PC-3 (cell line): ENCODE measurements around the gene GTF3C4. TPM values are rescaled to one million over a fixed set of nuclear protein-coding genes. Genes with fewer than 3 reads are reported as not detected.

Experiments used
- ATAC-seq: fragments of 200-7000 bp; cut with Tn5 transposase; 2 replicates; pipeline ENCODE4 v1.9.1; 2020; ENCODE audit warnings: mild to moderate bottlenecking, moderate library complexity
- BruUV-seq: library from RNA; stranded (reverse); fragments of 400-500 nt; replicated peaks from 2 replicates; lab custom pipeline; 2021; lab: Mats Ljungman, UMichigan
- CTCF ChIA-PET: fragments of 300-600 bp; sonication (Branson Sonifier 250); formaldehyde crosslinking; loops from one replicate; lab custom pipeline; 2022; ENCODE audit warnings: antibody characterized with exemption; lab: Charles Lee
- POLR2A ChIA-PET: fragments of 300-600 bp; sonication (Branson Sonifier 250); formaldehyde crosslinking; loops from one replicate; lab custom pipeline; 2022; ENCODE audit warnings: antibody characterized with exemption; ENCODE audit not compliant: unreplicated experiment; lab: Charles Lee
- DNase-seq: peaks from one replicate; pipeline ENCODE4 v3.0.0-alpha.2; 2015
- H2AFZ ChIP-seq: fragments of 300-600 bp; sonication (generic); 2 replicates; pipeline ENCODE4 v1.6.0; 2016; ENCODE audit warnings: antibody characterized with exemption, low read length
- H3F3A ChIP-seq: fragments of 300-600 bp; sonication (generic); one replicate; pipeline ENCODE4 v1.6.0; 2017; ENCODE audit warnings: antibody characterized with exemption, low read length, control low read depth, mild to moderate bottlenecking; ENCODE audit not compliant: unreplicated experiment
- H3K27ac ChIP-seq: fragments of 300-600 bp; sonication (generic); 2 replicates; pipeline ENCODE4 v1.5.1; 2016; ENCODE audit warnings: mild to moderate bottlenecking, low read length
- H3K27me3 ChIP-seq: fragments of 300-600 bp; sonication (generic); 2 replicates; pipeline ENCODE4 v1.6.1; 2016; ENCODE audit warnings: low read length, mixed read lengths
- H3K36me3 ChIP-seq: fragments of 300-600 bp; sonication (generic); 2 replicates; pipeline ENCODE4 v1.6.1; 2016; ENCODE audit warnings: low read depth, mixed run types, low read length, mixed read lengths
- H3K4me1 ChIP-seq: fragments of 300-600 bp; sonication (generic); 2 replicates; pipeline ENCODE4 v1.5.1; 2016; ENCODE audit warnings: low read length; ENCODE audit not compliant: insufficient read depth
- H3K4me2 ChIP-seq: fragments of 300-600 bp; sonication (generic); 2 replicates; pipeline ENCODE4 v1.6.0; 2016; ENCODE audit warnings: low read length
- H3K4me3 ChIP-seq: fragments of 300-600 bp; sonication (generic); 2 replicates; pipeline ENCODE4 v1.5.1; 2016; ENCODE audit warnings: mild to moderate bottlenecking, low read length, mixed read lengths
- H3K79me2 ChIP-seq: fragments of 300-600 bp; sonication (generic); 2 replicates; pipeline ENCODE4 v1.6.1; 2017; ENCODE audit warnings: low read length, mixed read lengths
- H3K9ac ChIP-seq: fragments of 300-600 bp; sonication (generic); 2 replicates; pipeline ENCODE4 v1.6.0; 2016; ENCODE audit warnings: mild to moderate bottlenecking, low read length
- H3K9me2 ChIP-seq: fragments of 300-600 bp; sonication (generic); replicated peaks from 2 replicates; pipeline ENCODE4 v1.6.1; 2016; ENCODE audit warnings: mixed run types, low read length, mixed read lengths
- H3K9me3 ChIP-seq: fragments of 300-600 bp; sonication (generic); 2 replicates; pipeline ENCODE4 v1.6.1; 2016; ENCODE audit warnings: low read length, mixed read lengths
- H4K20me1 ChIP-seq: fragments of 300-600 bp; sonication (generic); 2 replicates; pipeline ENCODE4 v1.6.1; 2016; ENCODE audit warnings: low read length, mixed read lengths
- EZH2 ChIP-seq: fragments of 300-600 bp; sonication (generic); IDR thresholded peaks from one replicate; pipeline ENCODE4 v1.6.1; 2017; ENCODE audit warnings: antibody characterized with exemption, mild to moderate bottlenecking, low read length; ENCODE audit not compliant: unreplicated experiment
- EZH2phosphoT487 ChIP-seq: fragments of 300-600 bp; sonication (generic); IDR thresholded peaks from 2 replicates; pipeline ENCODE4 v1.6.1; 2018; ENCODE audit warnings: mild to moderate bottlenecking, antibody characterized with exemption, low read length, borderline replicate concordance
- intact Hi-C: fragments of 100-400 bp; cut with micrococcal nuclease; formaldehyde crosslinking; loops from 2 replicates; pipeline ENCODE4 v1.9.0; 2023
- total RNA-seq: library from RNA; depleted of rRNA; stranded (reverse); fragments of >200 nt; gene quantifications from 2 replicates; pipeline ENCODE4 v1.2.3, GENCODE V29; 2014
- TF ChIP-seq, protein P1 (sequence below): fragments of 300-600 bp; sonication (generic); conservative IDR thresholded peaks from 2 replicates; pipeline ENCODE4 v1.5.1; 2017; ENCODE audit warnings: antibody characterized with exemption, low read depth, mild to moderate bottlenecking, low read length

Gene GTF3C4
- total RNA-seq, 1 experiment from 2014 or later, result 9.8 TPM

DNA sequence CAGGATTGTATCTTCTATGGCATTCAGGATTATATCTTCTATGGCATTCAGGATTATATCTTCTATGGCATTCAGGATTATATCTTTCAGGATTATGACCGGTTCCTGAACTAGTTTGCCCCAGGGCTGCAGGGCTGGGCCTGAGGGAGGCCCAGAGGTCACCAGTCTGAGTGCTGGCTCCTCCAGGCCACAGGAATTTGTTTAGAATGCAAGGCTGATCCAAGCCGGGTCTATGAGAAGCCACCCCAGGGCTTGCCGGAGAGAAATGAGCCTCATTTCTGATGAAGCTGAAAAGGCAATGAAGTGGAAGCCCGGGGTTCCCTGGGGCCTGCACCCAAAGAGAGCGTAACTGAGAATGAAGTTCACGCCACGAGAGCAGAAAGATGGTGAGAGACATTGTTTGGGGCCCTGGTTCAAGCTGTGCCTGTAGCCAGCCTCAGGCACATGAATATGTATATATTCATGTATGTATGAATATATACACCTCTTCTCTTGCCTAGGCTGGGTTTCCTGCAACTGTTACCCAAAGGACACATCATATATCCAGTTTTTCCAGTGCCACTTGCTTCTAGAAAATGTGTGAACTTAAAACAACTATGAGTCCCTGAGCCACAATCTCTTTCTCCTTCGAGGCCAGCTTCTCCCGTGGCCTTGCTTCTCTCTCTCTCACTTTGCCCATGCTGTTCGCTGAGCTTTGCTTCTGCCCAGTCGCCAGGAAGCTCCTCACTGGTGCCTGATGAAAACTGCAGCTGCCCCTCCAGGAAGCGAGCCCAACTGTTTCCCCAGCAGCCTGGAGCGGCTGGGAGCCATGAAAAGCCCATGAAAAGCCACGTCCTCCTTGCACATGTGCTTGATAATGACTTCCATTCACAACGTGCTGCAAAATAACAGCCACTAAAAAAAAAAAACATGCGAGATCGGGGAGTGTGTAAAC lies 62.3 kb downstream of the GTF3C4 start:
- ChIA-PET CTCF (interaction anchor here (0.7 kb wide), 1 partner anchor 52 kb away, joined by 4 read pairs; no protein-coding TSS in a partner anchor), POLR2A (no interaction called here)
- Histone ChIP-seq H3K4me3 (no peak overlapping the region), H3K79me2 (no peaks in the 10 kb centered on the region), H3K27me3 (no peaks in the 10 kb centered on the region), H3K9me2 (no peaks in the 10 kb centered on the region), H3K27ac (no peak overlapping the region), H2AFZ (no peak overlapping the region), H3K4me2 (no peak overlapping the region), H3K4me1 (no peaks in the 10 kb centered on the region), H4K20me1 (no peaks in the 10 kb centered on the region), H3K9me3 (no peaks in the 10 kb centered on the region), H3F3A (no peaks in the 10 kb centered on the region), H3K9ac (no peak overlapping the region), H3K36me3 (no peaks in the 10 kb centered on the region)
- TF ChIP-seq EZH2phosphoT487 (no peak), EZH2 (no peak)
- TF ChIP-seq, protein P1, sequence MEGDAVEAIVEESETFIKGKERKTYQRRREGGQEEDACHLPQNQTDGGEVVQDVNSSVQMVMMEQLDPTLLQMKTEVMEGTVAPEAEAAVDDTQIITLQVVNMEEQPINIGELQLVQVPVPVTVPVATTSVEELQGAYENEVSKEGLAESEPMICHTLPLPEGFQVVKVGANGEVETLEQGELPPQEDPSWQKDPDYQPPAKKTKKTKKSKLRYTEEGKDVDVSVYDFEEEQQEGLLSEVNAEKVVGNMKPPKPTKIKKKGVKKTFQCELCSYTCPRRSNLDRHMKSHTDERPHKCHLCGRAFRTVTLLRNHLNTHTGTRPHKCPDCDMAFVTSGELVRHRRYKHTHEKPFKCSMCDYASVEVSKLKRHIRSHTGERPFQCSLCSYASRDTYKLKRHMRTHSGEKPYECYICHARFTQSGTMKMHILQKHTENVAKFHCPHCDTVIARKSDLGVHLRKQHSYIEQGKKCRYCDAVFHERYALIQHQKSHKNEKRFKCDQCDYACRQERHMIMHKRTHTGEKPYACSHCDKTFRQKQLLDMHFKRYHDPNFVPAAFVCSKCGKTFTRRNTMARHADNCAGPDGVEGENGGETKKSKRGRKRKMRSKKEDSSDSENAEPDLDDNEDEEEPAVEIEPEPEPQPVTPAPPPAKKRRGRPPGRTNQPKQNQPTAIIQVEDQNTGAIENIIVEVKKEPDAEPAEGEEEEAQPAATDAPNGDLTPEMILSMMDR, result no peak
- intact Hi-C loops, result no loop called here
- DNase-seq (no peak), ATAC-seq (no peak)
- BruUV-seq, result no TSS peak

DNA sequence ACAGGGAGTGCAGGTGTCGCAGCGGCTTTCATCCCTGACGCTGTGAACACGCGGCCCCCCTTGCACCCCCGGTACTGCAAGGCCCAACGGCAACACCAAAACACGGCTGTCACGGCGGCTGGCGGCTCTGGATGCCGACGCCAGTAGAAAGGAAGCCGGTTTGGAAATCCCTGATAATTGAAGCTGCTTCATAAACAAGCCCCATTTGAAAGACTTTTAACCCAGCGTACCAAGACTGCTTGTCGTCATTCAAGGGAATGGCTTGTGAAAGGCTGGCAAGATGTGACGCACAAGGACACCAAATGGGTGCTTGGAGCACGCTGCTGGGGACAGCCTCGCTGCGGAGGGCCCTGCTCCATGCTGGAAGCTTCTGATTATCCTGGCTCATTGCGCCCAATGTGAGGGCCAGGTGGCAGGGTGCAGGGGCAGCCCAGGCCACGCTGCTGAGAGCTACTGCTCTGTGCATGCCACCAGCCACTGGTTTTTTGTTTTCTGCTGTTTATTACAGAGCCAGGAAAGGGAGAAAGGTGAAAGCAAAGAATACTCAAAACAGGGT lies 63.1 kb downstream of the GTF3C4 start:
- POLR2A ChIA-PET, result no interaction called here
- no peaks in the 10 kb centered on the region for H3K36me3 ChIP-seq
- intact Hi-C loops, result no loop called here
- H3F3A ChIP-seq, result no peaks in the 10 kb centered on the region
- no peak overlapping the region for H3K4me3 ChIP-seq
- DNase-seq (no peak), ATAC-seq (no peak)
- no peaks in the 10 kb centered on the region for H4K20me1 ChIP-seq
- H3K27ac ChIP-seq, result no peak overlapping the region
- H3K4me1 ChIP-seq, result no peaks in the 10 kb centered on the region
- no peaks in the 10 kb centered on the region for H3K79me2 ChIP-seq
- H2AFZ ChIP-seq, result no peak overlapping the region
- H3K9me2 ChIP-seq, result no peaks in the 10 kb centered on the region
- no peaks in the 10 kb centered on the region for H3K9me3 ChIP-seq
- CTCF ChIA-PET, result interaction anchor here (0.7 kb wide), 1 partner anchor 53 kb away, joined by 4 read pairs; no protein-coding TSS in a partner anchor
- no peak for TF ChIP-seq EZH2phosphoT487
- TF ChIP-seq, protein P1, result no peak
- TF ChIP-seq EZH2, result no peak
- no TSS peak for BruUV-seq
- H3K9ac ChIP-seq, result no peak overlapping the region
- H3K4me2 ChIP-seq, result no peak overlapping the region
- H3K27me3 ChIP-seq, result no peaks in the 10 kb centered on the region
